ENCODE data around the gene ZNF609. TPM values are rescaled to one million over a fixed set of nuclear protein-coding genes. Genes with fewer than 3 reads are reported as not detected.

ZNF609 gene
- total and polyA plus RNA-seq, 2 of the 13 experiments (the other 11 are each of a cell fraction or from before 2014, with no cell fraction given) = 8.9 to 9.9 TPM

GRCh38 chr15:64698823-64699222 lies 238.4 kb downstream of the ZNF609 start:
- peaks cover 8% of the 10 kb centered on the region for H4K20me1 ChIP-seq (ENCODE audit: insufficient read depth, low read length)
- FAIRE-seq = no peak
- H3K4me3 ChIP-seq (replicated peaks in 1 of 3; ENCODE audit: insufficient read depth in 1 of 3, low read depth in 2 of 3, low read length in 3 of 3) = no peak overlapping the region
- DNase-seq (ENCODE audit: low spot score) = no peak
- in situ Hi-C loops (cut with HindIII; ENCODE audit: extremely low pct_ligation_motif_present, low pct_unique_long_range_greater_than_20kb) = loop anchor here (25.0 kb wide), 1 partner anchor 487 kb away; no protein-coding TSS in a partner anchor
- no peak overlapping the region for H3K27ac ChIP-seq (ENCODE audit: extremely low read length, insufficient read depth, low read length)
- H3K27me3 ChIP-seq (ENCODE audit: control insufficient read depth in 1 of 2, insufficient read depth in 2 of 2, low read length in 2 of 2) = no peaks in the 10 kb centered on the region; a peak in 1 of 5 replicates
- POLR2A ChIA-PET = no interaction called here
- CTCF ChIA-PET (ENCODE audit: low intra/inter-chr PET ratio, low total read pairs) = no interaction called here
- intact Hi-C loops (cut with micrococcal nuclease; ENCODE audit: unreplicated experiment) = no loop called here
- peaks cover 0 to 8% of the 10 kb centered on the region in 2 experiments; a peak in 1 of 5 replicates for H3K36me3 ChIP-seq (replicated peaks in 1 of 2; ENCODE audit: control insufficient read depth in 1 of 2, insufficient read depth in 2 of 2, low read length in 2 of 2)
- no peak overlapping the region for H3K4me2 ChIP-seq (ENCODE audit: low read depth, low read length)
- H2AFZ ChIP-seq (ENCODE audit: low read length) = no peak overlapping the region
- peaks cover 36% of the 10 kb centered on the region for H3K79me2 ChIP-seq (ENCODE audit: insufficient read depth, low read length)
- no peaks in the 10 kb centered on the region for H3K9me3 ChIP-seq (ENCODE audit: low read length)
- no peak for ATAC-seq
- TF ChIP-seq REST (IDR thresholded peaks at IDR 0.05; ENCODE audit: borderline replicate concordance in 1 of 2, low read depth in 1 of 2, low read length in 2 of 2) (no peak), TOPORS (CRISPR knock-in tag; IDR thresholded peaks at IDR 0.05) (no peak), XBP1 (CRISPR knock-in tag; IDR thresholded peaks at IDR 0.05) (no peak), TAF15 (IDR thresholded peaks at IDR 0.05; ENCODE audit: low read depth, low read length, poor library complexity, severe bottlenecking) (no peak), ZFY (CRISPR knock-in tag; IDR thresholded peaks at IDR 0.05) (no peak), MED8 (CRISPR knock-in tag; IDR thresholded peaks at IDR 0.05; ENCODE audit: insufficient replicate concordance) (no peak), MTA3 (CRISPR knock-in tag; IDR thresholded peaks at IDR 0.05) (no peak), ZNF816 (CRISPR knock-in tag; IDR thresholded peaks at IDR 0.05; ENCODE audit: borderline replicate concordance) (no peak), ZNF710 (CRISPR knock-in tag; IDR thresholded peaks at IDR 0.05; ENCODE audit: borderline replicate concordance) (no peak), GLI4 (CRISPR knock-in tag; IDR thresholded peaks at IDR 0.05; ENCODE audit: borderline replicate concordance) (no peak), FLYWCH1 (CRISPR knock-in tag; IDR thresholded peaks at IDR 0.05) (no peak), ZFP37 (CRISPR knock-in tag; IDR thresholded peaks at IDR 0.05; ENCODE audit: borderline replicate concordance) (no peak)
- BruUV-seq (replicated peaks) = no TSS peak
- H3K9ac ChIP-seq (ENCODE audit: insufficient read depth, low read depth, low read length) = no peak overlapping the region
- peaks cover 57% of the 10 kb centered on the region for H3K4me1 ChIP-seq (ENCODE audit: insufficient read depth, low read length)
